EH (cell line): ENCODE data around the gene ADAMTS17.

Experiments used
- DNase-seq: peaks from one replicate; pipeline ENCODE4 v3.0.0-alpha.2; 2015; ENCODE audit warnings: low read depth

The ADAMTS17 gene

DNA sequence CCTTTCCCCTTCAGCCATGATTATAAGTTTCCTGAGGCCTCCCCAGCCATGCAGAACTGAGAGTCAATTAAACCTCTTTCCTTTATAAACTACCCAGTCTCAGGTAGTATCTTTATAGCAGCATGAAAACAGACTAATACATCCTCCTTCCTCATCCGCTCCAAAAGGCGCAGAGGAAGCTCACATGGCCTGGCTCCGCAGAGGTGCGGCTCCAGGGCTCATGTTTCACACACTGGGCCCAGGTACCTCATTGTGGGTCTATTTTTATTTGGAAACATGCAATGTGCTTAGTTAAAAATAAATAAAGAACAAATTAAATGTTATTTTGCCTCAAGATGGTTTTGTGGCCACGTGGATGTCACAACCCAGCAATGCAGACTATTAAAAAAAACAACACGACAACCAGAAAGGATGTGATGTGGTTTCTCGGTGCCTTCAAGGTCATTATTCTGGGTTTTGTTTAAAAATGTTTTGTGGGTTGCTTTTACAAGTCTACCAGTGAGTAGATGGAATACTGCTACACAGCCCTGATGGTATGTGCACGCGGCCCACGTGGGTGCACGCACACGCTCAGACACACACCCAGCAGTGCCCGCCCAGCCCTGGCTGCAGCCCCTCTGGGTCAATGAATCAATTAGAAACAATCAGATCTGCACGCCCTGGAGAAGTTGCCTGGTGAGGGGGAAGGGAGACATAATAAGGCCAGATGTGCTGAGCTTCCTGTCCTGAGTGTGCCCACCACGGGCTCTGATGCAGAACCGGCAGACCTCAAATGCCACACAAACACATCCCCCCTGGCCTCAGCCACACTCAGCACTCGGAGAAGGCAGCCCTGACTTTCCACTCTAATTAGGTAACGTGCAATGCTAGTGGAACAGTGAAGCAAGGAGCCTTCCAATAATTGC, 140.1 kb downstream of the ADAMTS17 start:
- DNase-seq, result no peak

DNA sequence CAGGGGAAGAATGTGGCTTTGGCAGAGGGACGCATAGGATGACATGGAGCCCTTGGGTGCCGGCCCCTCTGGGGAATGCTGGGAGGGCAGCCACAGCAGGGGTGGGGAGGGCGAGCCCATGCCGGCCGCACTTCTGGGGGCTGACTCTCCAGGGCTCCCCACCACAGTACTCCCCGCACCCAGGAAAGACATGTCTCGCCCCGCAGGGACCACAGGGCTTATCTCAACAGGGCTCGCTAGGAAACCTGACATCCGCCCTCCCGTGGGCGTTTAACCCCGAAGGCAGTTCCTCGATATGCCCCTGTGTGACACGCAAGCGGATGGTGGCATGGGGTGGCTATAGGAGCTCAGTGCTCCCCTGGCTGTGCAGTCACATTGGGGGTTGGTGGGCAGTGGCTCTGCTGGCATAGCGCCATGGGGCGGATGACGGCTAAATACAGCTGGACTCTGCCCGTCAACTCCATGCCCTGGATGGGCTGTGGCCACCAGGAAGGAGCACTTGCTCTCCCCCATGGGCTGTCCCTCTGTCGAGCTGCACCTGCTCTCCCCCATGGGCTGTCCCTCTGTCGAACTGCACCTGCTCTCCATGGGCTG, 141.4 kb downstream of the ADAMTS17 start:
- no peak for DNase-seq

DNA sequence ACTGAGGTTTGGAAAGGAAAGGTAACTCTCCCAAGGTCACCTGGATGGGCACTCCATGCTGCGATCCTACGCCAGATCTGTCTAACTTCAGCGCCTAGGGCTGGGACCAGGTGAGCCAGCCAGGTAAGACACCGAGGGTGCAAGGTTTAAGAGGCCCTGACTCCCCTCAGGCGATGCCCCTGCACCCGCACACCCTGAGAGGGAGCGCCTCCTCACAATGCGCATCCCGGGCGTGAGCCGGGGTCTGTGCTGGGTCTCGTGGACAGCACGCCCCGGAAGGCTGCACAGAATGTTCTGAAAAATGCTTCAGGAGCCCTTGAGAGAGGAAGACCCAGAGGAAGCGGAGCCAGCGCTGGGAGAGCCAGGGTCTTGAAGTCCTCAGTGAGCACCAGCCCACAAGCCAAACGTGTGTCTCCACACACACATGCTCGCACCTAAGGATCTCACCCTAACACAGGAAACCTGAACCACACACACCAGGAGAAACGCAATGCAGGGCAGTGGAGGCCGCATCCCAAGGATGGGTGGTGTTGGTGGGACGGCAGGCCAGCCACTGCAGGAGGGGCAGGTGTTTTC, 142.0 kb downstream of the ADAMTS17 start:
- DNase-seq, result no peak

- no peak for DNase-seq
These were observed 143.3 kb downstream of the ADAMTS17 start for GRCh38 chr15:100198442-100198841.

GRCh38 chr15:100196326-100197058, 145.3 kb downstream of the ADAMTS17 start:
- DNase-seq, result no peak

GRCh38 chr15:100194996-100195395, 146.8 kb downstream of the ADAMTS17 start:
- no peak for DNase-seq

GRCh38 chr15:100193277-100193860, 148.4 kb downstream of the ADAMTS17 start:
- no peak for DNase-seq

GRCh38 chr15:100192097-100193080, 149.4 kb downstream of the ADAMTS17 start:
- DNase-seq, result no peak

- DNase-seq, result no peak
These were observed 150.6 kb downstream of the ADAMTS17 start for GRCh38 chr15:100191161-100191560.

- DNase-seq, result no peak
These were observed 151.1 kb downstream of the ADAMTS17 start for GRCh38 chr15:100190675-100191074.

GRCh38 chr15:100189849-100190248, 151.9 kb downstream of the ADAMTS17 start:
- no peak for DNase-seq

GRCh38 chr15:100189319-100189718, 152.5 kb downstream of the ADAMTS17 start:
- DNase-seq, result no peak

GRCh38 chr15:100187677-100188076, 154.1 kb downstream of the ADAMTS17 start:
- DNase-seq, result no peak

DNA sequence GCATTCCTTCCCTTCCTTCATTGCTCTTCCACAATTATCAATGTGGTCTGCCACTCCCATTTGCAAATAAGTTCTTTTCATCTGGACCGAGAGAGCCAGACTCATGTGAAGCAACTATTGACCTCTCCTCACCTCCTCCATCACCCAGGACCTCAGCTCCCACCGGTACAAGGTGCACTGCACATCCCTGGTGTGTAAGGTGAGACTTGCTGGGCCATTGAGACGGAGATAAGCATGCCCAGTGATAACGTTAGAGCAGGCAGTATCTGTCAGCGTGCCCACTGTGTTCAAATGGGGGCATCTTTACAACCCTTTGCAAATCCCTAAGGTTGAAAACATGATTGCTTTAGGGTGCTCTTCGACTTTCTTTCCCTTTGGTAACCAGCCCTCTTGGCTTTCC, 154.8 kb downstream of the ADAMTS17 start:
- no peak for DNase-seq

DNA sequence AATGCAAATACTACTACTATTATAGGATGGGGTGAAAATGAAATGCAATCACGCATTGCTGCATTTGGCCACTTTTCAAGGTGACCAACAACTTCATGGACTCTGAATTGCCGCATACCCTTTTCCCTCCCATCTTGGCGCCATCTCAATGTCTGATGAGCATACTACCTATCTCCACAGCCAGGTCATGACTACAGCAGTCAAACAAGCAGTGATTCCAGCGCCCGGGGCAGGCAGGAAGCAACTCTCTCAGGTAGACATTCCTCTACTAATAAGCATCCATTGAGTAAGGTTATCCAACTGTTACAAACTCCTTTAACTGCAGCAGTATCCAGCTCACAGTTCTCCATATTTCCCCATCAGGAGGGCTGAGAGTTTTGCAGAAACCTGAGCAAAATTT, 155.4 kb downstream of the ADAMTS17 start:
- DNase-seq, result no peak

DNA sequence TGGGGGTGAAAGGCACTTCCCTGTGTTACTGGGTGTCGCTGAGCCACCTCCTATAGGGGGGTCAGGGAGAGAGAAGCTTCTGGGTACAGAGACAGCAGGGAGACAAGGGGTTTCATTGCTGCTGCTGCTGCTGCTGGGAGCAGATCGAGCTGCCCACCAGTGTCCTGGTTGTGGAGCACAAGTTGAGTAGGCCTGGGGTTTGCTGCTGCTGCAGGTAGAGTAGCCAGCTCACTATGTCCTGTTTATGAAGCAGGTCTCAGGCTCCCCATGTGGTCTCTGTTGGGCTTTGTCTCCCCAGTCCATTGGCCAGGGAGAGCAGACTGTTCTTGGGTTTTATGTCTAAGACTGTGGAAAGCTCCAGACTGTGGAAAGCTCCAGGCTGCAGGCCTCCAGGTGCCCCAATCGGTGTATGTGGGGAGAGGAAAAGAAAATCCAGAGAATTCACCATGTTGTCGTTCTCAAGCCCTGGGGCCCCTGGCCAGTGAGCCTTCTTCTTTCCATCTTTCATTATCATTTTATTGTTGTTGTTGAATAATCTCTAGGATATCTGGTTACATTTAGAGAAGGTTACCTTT, 157.8 kb downstream of the ADAMTS17 start:
- no peak for DNase-seq

GRCh38 chr15:100180921-100181320, 160.9 kb downstream of the ADAMTS17 start:
- no peak for DNase-seq

- DNase-seq, result no peak
These were observed 166.2 kb downstream of the ADAMTS17 start for GRCh38 chr15:100175406-100176114.

- DNase-seq, result no peak
These were observed 166.9 kb downstream of the ADAMTS17 start for GRCh38 chr15:100174904-100175275.
